NOMO-1 (cell line): ENCODE data around the gene OPRL1.

Source experiments
- DNase-seq, 2 experiments: peaks; one replicate each; lab custom pipeline; 2025; ENCODE audit not compliant: unreplicated experiment in 2 of 2; lab: John Stamatoyannopoulos, UW

Gene OPRL1

DNA sequence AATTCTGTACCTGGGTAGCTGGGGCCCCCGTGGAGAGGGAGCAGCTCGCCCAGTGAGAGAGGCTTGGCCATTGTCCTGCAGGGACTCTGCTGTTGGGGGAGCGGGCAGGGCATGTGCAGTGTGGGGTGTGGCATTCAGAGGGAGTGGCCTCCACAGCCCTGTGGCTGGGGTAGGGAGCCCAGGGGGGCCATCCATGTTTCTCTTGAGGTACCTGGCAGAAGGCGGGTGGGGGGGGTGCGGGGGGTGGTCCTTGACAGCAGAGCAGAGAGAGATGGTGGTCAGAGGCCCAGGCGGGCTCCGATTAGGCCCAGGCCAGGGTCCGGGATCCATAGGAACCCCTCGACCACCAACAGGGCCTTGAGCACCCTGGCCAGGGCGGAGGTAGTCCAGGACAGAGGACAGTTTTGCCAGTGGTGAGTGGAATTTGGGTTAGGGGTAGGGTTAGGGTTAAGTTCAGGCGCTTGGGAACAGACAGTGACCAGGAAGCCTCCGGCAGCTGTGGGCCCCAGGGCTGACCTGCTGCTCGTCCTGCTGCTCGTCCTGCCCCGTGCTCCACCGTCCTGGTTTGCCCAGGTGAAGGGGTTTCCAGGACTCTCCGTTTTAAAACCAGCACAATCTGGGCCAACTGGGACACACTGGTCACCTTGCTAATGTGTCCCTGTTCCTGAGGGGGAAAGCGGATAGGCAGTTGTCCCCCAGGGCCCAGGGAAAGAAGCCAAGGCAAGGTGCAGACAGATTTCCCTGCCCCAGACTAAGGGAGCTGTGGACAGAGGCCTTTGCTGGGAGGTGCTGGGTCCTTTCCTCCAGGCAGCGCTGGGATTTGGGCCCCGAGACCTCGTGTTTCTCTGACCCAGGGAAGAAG, 59.5 kb downstream of the OPRL1 start:
- no peak for DNase-seq

DNA sequence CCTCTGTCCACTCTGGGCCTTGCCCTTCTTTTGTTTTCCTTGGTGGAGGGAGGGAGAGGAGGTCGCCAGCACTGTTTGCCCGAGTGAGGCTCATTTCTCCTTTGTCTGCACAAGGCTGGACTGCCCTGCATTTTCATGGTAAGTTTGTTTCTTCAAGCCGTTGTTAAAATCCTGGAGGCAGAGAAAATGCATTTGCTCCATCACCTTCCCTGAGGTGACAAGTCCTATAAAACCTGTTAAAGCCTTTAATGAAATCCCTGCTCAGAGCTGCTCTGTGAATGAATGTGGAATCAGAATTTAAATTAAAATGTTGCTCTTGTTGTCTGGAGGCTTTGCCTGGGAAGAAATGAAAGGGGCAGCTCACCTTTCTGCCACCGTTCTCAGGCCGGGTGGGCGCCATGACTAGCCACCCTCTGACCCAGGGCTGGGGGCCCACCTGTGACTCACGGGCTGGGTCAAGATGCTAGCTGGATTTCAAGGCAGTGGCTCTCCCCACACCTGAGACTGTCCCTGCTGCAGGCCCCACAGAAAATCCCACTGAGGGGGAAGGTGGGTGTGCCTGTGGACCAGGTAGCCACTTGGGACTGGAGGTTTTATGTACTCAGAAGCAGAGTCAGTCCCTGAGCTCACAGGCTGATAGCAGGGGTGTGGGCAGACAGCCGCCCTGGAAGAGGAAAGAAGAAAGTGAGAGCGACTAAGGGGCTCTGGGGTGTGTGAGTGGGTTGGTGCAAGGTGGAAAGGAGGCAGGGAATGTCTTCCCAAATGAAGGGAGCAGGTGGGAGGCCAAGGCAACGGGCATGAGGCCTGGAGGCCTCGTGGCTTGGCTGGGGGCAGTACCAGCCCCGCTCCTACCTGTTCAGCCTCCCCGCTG, 60.4 kb downstream of the OPRL1 start:
- no peak for DNase-seq

GRCh38 chr20:64140956-64141355, 61.1 kb downstream of the OPRL1 start:
- DNase-seq = no peak

DNA sequence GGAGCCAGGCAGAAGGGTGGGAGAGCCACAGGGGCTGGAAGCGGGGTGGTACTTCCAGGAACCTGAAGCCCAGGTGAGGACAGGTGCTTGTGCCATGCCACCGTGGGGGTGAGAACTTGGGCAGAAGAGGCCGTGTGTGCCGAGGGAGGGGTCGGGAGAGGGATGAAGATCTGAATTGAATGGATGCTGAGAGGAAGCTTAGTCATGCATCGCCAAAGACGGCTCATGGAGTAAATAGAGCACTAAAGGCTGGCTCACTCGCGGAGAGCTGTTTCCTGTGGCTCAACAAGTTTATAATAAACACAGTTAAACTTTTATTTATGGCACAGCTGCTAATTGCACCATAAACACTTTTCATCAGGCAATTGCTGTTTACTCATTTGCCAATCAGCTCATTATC, 62.7 kb downstream of the OPRL1 start:
- DNase-seq = no peak

- DNase-seq = no peak
Measured at GRCh38 chr20:64143018-64143801, 63.3 kb downstream of the OPRL1 start.

DNA sequence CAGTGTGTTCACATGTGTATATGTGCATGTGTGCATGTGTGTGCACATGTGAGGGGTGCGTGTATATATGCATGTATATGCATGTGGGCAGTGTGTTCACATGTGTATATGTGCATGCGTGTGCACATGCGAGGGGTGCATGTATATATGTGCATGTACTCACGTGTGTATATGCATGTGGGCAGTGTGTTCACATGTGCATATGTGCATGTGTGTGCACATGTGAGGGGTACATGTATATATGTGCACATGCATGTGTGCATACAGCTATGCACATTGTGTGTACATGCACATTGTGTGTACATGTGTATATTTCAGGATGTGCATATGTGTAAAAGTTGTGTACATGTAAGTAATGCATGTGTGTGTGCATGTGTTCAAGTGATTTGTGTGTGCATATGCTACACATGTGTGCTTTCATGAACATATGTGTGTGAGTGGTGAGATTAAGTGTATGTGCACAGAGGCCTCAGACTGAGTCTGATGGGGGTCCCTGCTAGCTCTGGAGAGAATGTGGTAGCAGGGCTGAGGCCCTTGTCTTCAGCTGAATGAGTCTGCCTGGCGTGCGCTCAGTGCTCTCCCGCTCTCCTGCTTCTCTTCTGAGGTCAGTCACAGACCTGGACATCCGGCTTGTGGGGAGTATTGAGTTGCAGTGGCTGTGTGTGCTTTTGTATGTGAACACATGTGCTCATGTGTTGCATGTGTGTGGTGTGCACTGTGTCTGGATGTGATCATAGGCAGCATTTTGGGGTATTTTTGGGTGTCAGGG, 64.4 kb downstream of the OPRL1 start:
- DNase-seq = no peak

DNA sequence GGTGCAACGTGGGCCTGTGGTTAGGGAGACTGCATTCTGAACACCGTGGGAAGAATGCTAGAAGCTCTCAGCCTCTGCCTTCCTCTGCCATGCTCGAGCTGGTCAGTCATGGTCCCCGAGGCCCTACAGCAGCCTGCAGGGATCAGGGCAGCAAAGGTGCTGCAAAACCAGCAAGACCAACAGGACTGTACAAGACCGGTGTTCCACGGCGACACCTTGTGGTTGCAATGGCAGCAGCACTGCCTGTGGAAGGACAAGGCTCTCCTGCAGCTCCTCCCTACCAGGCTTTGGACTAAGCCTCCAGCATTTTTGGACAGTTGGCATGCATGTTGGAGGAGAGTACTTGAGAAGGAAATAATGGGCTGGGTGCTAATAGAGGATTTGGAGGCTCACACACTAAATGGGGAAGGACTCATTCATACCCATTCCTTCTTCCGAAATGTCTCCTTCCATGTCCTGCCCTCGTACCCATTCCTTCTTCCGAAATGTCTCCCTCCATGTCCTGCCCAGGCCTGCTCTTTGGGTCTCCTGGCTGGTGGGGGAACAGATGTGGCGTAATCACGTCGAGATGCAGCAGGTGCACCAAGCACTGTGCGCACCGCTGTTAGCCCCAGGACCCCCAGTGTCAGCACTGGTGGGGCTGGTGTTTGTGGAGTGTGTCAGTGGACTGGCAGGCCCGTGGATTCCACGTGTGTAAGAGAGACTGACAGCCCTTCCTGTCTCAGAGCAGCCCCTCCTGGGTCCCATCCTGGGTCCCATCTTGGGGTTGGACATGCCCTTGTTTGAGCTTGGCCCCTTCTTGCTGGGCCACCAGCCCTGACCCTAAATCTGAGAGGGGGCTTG, 65.8 kb downstream of the OPRL1 start:
- DNase-seq = no peak

- DNase-seq = no peak
Measured at GRCh38 chr20:64146301-64146935, 66.5 kb downstream of the OPRL1 start.

GRCh38 chr20:64146936-64147477, 67.1 kb downstream of the OPRL1 start:
- no peak for DNase-seq

DNA sequence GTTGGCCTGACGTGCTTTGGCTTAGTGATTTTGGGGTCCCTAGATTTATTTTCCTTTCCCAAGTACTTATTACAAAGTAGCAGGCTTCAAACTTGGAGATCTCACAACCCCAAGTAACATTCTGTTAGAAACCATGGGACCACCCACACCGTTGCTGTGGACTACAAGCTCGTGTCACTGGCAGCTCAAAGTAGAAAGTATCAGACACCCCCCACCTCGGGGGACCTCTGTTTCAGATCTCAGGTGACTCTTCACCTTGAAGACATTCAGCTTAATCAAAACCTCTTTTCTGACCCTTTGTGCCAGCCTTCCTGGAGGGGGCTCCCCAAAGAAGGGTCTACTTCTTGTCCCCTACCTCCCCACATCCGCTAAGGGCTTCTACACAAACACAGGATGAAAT, 68.7 kb downstream of the OPRL1 start:
- no peak for DNase-seq

GRCh38 chr20:64149141-64149540, 69.3 kb downstream of the OPRL1 start:
- DNase-seq = no peak

DNA sequence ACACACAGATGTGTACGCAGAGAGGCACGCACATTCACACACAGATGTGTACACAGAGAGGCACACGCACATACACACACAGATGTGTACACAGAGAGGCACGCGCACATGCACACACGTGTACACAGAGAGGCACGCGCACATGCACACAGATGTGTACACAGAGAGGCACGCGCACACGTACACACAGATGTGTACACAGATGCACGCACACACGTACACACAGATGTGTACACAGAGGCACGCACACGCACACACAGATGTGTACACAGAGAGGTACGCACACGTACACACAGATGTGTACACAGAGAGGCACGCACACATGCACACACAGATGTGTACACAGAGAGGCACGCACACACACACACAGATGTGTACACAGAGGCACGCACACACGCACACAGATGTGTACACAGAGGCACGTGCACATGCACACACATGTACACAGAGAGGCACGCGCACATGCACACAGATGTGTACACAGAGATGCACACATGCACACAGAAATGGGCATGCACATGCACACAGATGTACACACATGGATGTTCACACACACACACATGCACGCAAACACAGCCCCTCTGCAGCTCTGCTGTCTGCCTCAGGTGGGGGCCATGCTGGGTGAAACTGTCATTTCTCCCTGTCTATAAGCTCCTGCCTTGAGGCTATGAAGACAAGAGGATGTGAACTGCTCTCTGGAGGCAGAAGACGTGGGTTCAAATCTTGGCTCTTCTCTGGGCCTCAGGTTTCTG, 70.1 kb downstream of the OPRL1 start:
- no peak for DNase-seq
